GM23248 (cell line): ENCODE results near the gene TPMT.
"Not testable (repeated sequence)": the region's sequence is repeated elsewhere in the genome, so short reads cannot be mapped to it uniquely, and the experiment has no call there.

ENCODE experiments used
- EZH2 ChIP-seq: fragments of 200-600 bp; sonication (generic); IDR thresholded peaks from 2 replicates; pipeline ENCODE4 v1.6.1; 2018; ENCODE audit warnings: antibody characterized with exemption, mild to moderate bottlenecking; ENCODE audit not compliant: insufficient read depth, poor library complexity, severe bottlenecking
- EZH2phosphoT487 ChIP-seq: fragments of 200-600 bp; sonication (generic); IDR thresholded peaks from 2 replicates; pipeline ENCODE4 v1.6.1; 2018; ENCODE audit warnings: antibody characterized with exemption, moderate library complexity, mild to moderate bottlenecking, low read depth; ENCODE audit not compliant: insufficient read depth

GRCh38 chr6:18176198-18176597, 21.3 kb upstream of the TPMT start:
- not testable (repeated sequence) for TF ChIP-seq EZH2, EZH2phosphoT487
